GM12878 (cell line): ENCODE data around the gene DNAJC11. TPM values are rescaled to one million over a fixed set of nuclear protein-coding genes. Genes with fewer than 3 reads are reported as not detected.

ENCODE experiments used
- ATAC-seq: fragments of 200-7000 bp; cut with Tn5 transposase; 3 replicates; pipeline ENCODE4 v1.9.1; 2020; ENCODE audit warnings: mild to moderate bottlenecking, moderate library complexity
- BruUV-seq: library from RNA; stranded (reverse); fragments of 400-500 nt; replicated peaks from 2 replicates; lab custom pipeline; 2021; lab: Mats Ljungman, UMichigan
- CTCF ChIA-PET: fragments of 300-600 bp; sonication (Branson Sonifier 250); formaldehyde crosslinking; extraction: SDS; loops from one replicate; lab custom pipeline; 2021; ENCODE audit warnings: inconsistent platforms; lab: Yijun Ruan, JAX
- POLR2A ChIA-PET: fragments of 350-600 bp; formaldehyde crosslinking; extraction: SDS; loops from one replicate; lab custom pipeline; 2021; ENCODE audit warnings: inconsistent platforms; lab: Charles Lee
- RAD21 ChIA-PET: fragments of 300-600 bp; sonication (Branson Sonifier 250); formaldehyde crosslinking; loops from one replicate; lab custom pipeline; 2023; ENCODE audit warnings: antibody characterized with exemption; ENCODE audit not compliant: unreplicated experiment; lab: Charles Lee
- SMC1A ChIA-PET: fragments of 300-600 bp; sonication (Branson Sonifier 250); formaldehyde crosslinking; loops from one replicate; lab custom pipeline; 2023; ENCODE audit not compliant: unreplicated experiment, uncharacterized antibody; lab: Charles Lee
- DNase-seq: peaks from one replicate; pipeline ENCODE4 v3.0.0-alpha.2; 2011; ENCODE audit warnings: low read depth, low spot score
- FAIRE-seq: peaks from 3 replicates; lab custom pipeline; 2011; peaks lifted over from hg19 to GRCh38; lab: Jason Lieb, UNC
- H2AFZ ChIP-seq: 2 replicates; pipeline ENCODE4 v1.6.0; 2011; ENCODE audit warnings: low read depth, low read length, control low read depth; ENCODE audit not compliant: control insufficient read depth
- H3K27ac ChIP-seq: 2 replicates; pipeline ENCODE4 v1.5.1; 2011; ENCODE audit warnings: control low read depth; ENCODE audit not compliant: control insufficient read depth, insufficient read depth
- H3K27me3 ChIP-seq, 2 experiments: replicated peaks in 1 of 2; 2 replicates each; pipeline versions ENCODE4 v1.6.0 to v1.6.1; 2011; ENCODE audit warnings: low read length in 1 of 2; ENCODE audit not compliant: control insufficient read depth in 2 of 2, insufficient read depth in 2 of 2
- H3K36me3 ChIP-seq, 2 experiments: 2 replicates each; pipeline ENCODE4 v1.5.1; 2011; ENCODE audit warnings: low read length in 1 of 2; ENCODE audit not compliant: control insufficient read depth in 2 of 2, insufficient read depth in 2 of 2
- H3K4me1 ChIP-seq: 2 replicates; pipeline ENCODE4 v1.6.1; 2011; ENCODE audit warnings: mild to moderate bottlenecking, low read length, moderate library complexity, mixed read lengths; ENCODE audit not compliant: control insufficient read depth, insufficient read depth
- H3K4me2 ChIP-seq: 2 replicates; pipeline ENCODE4 v1.6.0; 2011; ENCODE audit warnings: control low read depth; ENCODE audit not compliant: control insufficient read depth, insufficient read depth
- H3K4me3 ChIP-seq: fragments of 200-600 bp; sonication (generic); 2 replicates; pipeline ENCODE4 v1.5.1; 2016
- H3K79me2 ChIP-seq: 2 replicates; pipeline ENCODE4 v1.6.0; 2011; ENCODE audit warnings: low read length; ENCODE audit not compliant: control insufficient read depth, insufficient read depth
- H3K9ac ChIP-seq: 2 replicates; pipeline ENCODE4 v1.8.0; 2011; ENCODE audit warnings: low read length, control low read depth, mixed read lengths; ENCODE audit not compliant: control insufficient read depth, insufficient read depth
- H3K9me3 ChIP-seq: replicated peaks from 3 replicates; pipeline ENCODE4 v1.5.1; 2011; ENCODE audit warnings: mild to moderate bottlenecking, low read length; ENCODE audit not compliant: control insufficient read depth, insufficient read depth
- H4K20me1 ChIP-seq: 2 replicates; pipeline ENCODE4 v1.6.0; 2011; ENCODE audit not compliant: control insufficient read depth, insufficient read depth
- BMI1 ChIP-seq: fragments of 450-650 bp; IDR thresholded peaks from 2 replicates; pipeline ENCODE4 v1.6.1; 2016; ENCODE audit warnings: mild to moderate bottlenecking, moderate library complexity, borderline replicate concordance
- CREB1 ChIP-seq: IDR thresholded peaks from 2 replicates; pipeline ENCODE4 v1.6.1; 2012; ENCODE audit warnings: low read depth, mild to moderate bottlenecking, inconsistent platforms
- GABPA ChIP-seq: IDR thresholded peaks from 2 replicates; pipeline ENCODE4 v1.6.1; 2014; ENCODE audit warnings: antibody characterized with exemption, low read depth, mild to moderate bottlenecking, inconsistent platforms
- MEF2B ChIP-seq: fragments of 450-650 bp; IDR thresholded peaks from 2 replicates; pipeline ENCODE4 v1.6.1; 2018; ENCODE audit warnings: mild to moderate bottlenecking, moderate library complexity; ENCODE audit not compliant: partially characterized antibody, poor library complexity, severe bottlenecking
- RAD21 ChIP-seq: IDR thresholded peaks from 2 replicates; pipeline ENCODE4 v1.6.1; 2011; ENCODE audit warnings: mild to moderate bottlenecking, low read depth, low read length, moderate library complexity; ENCODE audit not compliant: insufficient read depth
- ZSCAN29 ChIP-seq: fragments of 450-650 bp; IDR thresholded peaks from 2 replicates; pipeline ENCODE4 v1.6.1; 2017; ENCODE audit warnings: mild to moderate bottlenecking, moderate library complexity
- WGBS: methylation state at CpG from one replicate; pipeline ENCODE4 v1.1.6; 2016; ENCODE audit warnings: low lambda C conversion rate; ENCODE audit not compliant: insufficient replicate concordance, insufficient coverage; ENCODE audit errors: missing lambda C conversion rate; 5-methylcytosine and 5-hydroxymethylcytosine counted together
- in situ Hi-C: fragments of 300-500 bp; cut with MboI; formaldehyde crosslinking; loops from 9 replicates; pipeline ENCODE4 v1.14.3; 2018; ENCODE audit warnings: mixed read lengths
- intact Hi-C: fragments of 100-400 bp; cut with micrococcal nuclease; formaldehyde crosslinking; loops from one replicate; pipeline ENCODE4 v1.14.2; 2022; ENCODE audit not compliant: unreplicated experiment
- polyA plus RNA-seq, 11 experiments: library from polyadenylated mRNA; depleted of rRNA in 4 of 11; unstranded in 6 of 11; stranded (reverse) in 5 of 11; fragments of >200 nt; fragmentation: Nextera tagmentation in 4 of 11; fragmentation: Illumina TruSeq in 1 of 11; extraction: Ambion mirVana in 4 of 11; extraction: Trizol in 1 of 11; gene quantifications; 1 replicate in 1 of 11; 2 replicates in 10 of 11; pipeline versions ENCODE4 v1.2.1 to v1.2.3, GENCODE V29; 2011 to 2016; ENCODE audit warnings: inconsistent platforms in 2 of 11, missing spikeins in 2 of 11, low read depth in 1 of 11
- total RNA-seq, 4 experiments: library from RNA; depleted of rRNA in 3 of 4; stranded (reverse); fragments of >200 nt in 3 of 4; fragmentation: Illumina TruSeq in 1 of 4; extraction: Trizol in 1 of 4; gene quantifications; 2 replicates each; pipeline versions ENCODE4 v1.2.1 to v1.2.3, GENCODE V29; 2013 to 2021
- TF ChIP-seq, protein P1 (sequence below): IDR thresholded peaks from 2 replicates; pipeline ENCODE4 v1.6.1; 2012; ENCODE audit warnings: mild to moderate bottlenecking, low read depth, low read length
- TF ChIP-seq, protein P2 (sequence below): fragments of 450-650 bp; formaldehyde crosslinking; IDR thresholded peaks from 2 replicates; pipeline ENCODE4 v1.5.0; 2022; ENCODE audit warnings: mild to moderate bottlenecking, missing genetic modification characterization
- TF ChIP-seq, protein P3 (sequence below): fragments of 450-650 bp; IDR thresholded peaks from 2 replicates; pipeline ENCODE4 v1.6.1; 2016; ENCODE audit warnings: mild to moderate bottlenecking
- TF ChIP-seq, protein P4 (sequence below): IDR thresholded peaks from 2 replicates; pipeline ENCODE4 v1.6.1; 2012; ENCODE audit warnings: low read depth, low read length, improper control_type of control experiment

DNAJC11 gene
- total and polyA plus RNA-seq, 10 of the 15 experiments (the other 5 are each of a cell fraction or from before 2014, with no cell fraction given) = 5.0 to 58.8 (median 39.5) TPM

DNA sequence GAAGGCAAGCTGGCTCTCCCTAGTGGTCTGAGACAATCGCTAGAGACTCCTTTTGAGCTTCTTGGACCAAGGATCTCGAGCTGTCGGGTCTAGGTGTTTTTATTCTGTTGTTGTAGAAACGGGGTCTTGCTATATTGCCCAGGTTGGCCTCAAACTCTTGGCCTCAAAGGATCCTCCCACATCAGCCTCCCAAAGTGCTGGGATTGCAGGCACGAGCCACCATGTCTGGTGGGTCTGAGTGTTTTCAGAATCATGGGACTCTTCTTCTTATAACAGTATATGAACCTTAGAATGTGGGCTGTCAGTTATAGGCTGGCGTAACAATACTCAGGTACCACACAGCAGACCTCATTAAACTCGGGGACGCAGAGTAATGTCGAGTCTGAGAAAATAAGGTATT lies 33.1 kb downstream of the DNAJC11 start (continued):
- TF ChIP-seq, protein P1, sequence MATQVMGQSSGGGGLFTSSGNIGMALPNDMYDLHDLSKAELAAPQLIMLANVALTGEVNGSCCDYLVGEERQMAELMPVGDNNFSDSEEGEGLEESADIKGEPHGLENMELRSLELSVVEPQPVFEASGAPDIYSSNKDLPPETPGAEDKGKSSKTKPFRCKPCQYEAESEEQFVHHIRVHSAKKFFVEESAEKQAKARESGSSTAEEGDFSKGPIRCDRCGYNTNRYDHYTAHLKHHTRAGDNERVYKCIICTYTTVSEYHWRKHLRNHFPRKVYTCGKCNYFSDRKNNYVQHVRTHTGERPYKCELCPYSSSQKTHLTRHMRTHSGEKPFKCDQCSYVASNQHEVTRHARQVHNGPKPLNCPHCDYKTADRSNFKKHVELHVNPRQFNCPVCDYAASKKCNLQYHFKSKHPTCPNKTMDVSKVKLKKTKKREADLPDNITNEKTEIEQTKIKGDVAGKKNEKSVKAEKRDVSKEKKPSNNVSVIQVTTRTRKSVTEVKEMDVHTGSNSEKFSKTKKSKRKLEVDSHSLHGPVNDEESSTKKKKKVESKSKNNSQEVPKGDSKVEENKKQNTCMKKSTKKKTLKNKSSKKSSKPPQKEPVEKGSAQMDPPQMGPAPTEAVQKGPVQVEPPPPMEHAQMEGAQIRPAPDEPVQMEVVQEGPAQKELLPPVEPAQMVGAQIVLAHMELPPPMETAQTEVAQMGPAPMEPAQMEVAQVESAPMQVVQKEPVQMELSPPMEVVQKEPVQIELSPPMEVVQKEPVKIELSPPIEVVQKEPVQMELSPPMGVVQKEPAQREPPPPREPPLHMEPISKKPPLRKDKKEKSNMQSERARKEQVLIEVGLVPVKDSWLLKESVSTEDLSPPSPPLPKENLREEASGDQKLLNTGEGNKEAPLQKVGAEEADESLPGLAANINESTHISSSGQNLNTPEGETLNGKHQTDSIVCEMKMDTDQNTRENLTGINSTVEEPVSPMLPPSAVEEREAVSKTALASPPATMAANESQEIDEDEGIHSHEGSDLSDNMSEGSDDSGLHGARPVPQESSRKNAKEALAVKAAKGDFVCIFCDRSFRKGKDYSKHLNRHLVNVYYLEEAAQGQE = no peak
- TF ChIP-seq CREB1 = no peak
- TF ChIP-seq BMI1 = no peak
- no peak for TF ChIP-seq MEF2B
- no peak for TF ChIP-seq GABPA

DNA sequence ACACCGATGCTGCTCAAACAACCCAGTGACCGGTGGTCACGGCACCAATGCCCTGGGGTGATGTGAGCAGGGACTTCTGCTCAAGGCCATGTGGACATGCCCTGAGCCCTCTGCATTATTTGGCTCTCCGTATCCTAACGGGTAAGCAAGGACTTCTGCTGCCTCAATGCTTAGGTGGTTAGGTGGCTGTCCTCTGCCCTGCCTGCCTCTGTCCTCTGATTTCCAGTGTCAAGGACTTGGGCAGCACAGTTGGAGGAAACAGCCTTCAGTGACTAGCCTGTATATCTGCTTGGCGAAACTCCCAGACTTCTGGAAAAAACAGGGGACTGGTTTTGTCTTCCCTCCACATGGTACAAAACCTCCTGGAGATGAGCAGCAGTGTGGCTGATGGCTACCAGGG lies 34.5 kb downstream of the DNAJC11 start:
- peaks cover 6 to 18% of the 10 kb centered on the region in 2 experiments; a peak in 3 of 4 replicates for H3K36me3 ChIP-seq
- no peak overlapping the region for H3K4me3 ChIP-seq
- no peak overlapping the region for H2AFZ ChIP-seq
- 93% methylated on average over 6 of the region's 6 CpGs for WGBS
- no peaks in the 10 kb centered on the region for H3K9me3 ChIP-seq
- no peak overlapping the region for H3K27ac ChIP-seq
- H3K9ac ChIP-seq = no peak overlapping the region
- no peaks in the 10 kb centered on the region for H3K27me3 ChIP-seq
- DNase-seq (no peak), FAIRE-seq (no peak), ATAC-seq (no peak)
- intact Hi-C loops (no loop called here), in situ Hi-C loops (no loop called here)
- POLR2A ChIA-PET = no interaction called here
- no peaks in the 10 kb centered on the region for H3K79me2 ChIP-seq
- BruUV-seq = no TSS peak
- TF ChIP-seq RAD21 (no peak), ZSCAN29 (no peak)
- TF ChIP-seq, protein P2, sequence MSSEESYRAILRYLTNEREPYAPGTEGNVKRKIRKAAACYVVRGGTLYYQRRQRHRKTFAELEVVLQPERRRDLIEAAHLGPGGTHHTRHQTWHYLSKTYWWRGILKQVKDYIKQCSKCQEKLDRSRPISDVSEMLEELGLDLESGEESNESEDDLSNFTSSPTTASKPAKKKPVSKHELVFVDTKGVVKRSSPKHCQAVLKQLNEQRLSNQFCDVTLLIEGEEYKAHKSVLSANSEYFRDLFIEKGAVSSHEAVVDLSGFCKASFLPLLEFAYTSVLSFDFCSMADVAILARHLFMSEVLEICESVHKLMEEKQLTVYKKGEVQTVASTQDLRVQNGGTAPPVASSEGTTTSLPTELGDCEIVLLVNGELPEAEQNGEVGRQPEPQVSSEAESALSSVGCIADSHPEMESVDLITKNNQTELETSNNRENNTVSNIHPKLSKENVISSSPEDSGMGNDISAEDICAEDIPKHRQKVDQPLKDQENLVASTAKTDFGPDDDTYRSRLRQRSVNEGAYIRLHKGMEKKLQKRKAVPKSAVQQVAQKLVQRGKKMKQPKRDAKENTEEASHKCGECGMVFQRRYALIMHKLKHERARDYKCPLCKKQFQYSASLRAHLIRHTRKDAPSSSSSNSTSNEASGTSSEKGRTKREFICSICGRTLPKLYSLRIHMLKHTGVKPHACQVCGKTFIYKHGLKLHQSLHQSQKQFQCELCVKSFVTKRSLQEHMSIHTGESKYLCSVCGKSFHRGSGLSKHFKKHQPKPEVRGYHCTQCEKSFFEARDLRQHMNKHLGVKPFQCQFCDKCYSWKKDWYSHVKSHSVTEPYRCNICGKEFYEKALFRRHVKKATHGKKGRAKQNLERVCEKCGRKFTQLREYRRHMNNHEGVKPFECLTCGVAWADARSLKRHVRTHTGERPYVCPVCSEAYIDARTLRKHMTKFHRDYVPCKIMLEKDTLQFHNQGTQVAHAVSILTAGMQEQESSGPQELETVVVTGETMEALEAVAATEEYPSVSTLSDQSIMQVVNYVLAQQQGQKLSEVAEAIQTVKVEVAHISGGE = no peak
- TF ChIP-seq, protein P3, sequence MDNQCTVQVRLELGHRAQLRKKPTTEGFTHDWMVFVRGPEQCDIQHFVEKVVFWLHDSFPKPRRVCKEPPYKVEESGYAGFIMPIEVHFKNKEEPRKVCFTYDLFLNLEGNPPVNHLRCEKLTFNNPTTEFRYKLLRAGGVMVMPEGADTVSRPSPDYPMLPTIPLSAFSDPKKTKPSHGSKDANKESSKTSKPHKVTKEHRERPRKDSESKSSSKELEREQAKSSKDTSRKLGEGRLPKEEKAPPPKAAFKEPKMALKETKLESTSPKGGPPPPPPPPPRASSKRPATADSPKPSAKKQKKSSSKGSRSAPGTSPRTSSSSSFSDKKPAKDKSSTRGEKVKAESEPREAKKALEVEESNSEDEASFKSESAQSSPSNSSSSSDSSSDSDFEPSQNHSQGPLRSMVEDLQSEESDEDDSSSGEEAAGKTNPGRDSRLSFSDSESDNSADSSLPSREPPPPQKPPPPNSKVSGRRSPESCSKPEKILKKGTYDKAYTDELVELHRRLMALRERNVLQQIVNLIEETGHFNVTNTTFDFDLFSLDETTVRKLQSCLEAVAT = no peak
- TF ChIP-seq, protein P4, sequence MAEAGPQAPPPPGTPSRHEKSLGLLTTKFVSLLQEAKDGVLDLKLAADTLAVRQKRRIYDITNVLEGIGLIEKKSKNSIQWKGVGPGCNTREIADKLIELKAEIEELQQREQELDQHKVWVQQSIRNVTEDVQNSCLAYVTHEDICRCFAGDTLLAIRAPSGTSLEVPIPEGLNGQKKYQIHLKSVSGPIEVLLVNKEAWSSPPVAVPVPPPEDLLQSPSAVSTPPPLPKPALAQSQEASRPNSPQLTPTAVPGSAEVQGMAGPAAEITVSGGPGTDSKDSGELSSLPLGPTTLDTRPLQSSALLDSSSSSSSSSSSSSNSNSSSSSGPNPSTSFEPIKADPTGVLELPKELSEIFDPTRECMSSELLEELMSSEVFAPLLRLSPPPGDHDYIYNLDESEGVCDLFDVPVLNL = no peak
- no peak overlapping the region for H3K4me2 ChIP-seq
- CTCF ChIA-PET = interaction anchor here (1.1 kb wide), 2 partner anchors 19 to 34 kb away, joined by 3 read pairs; no protein-coding TSS in a partner anchor
- no peaks in the 10 kb centered on the region for H4K20me1 ChIP-seq
- RAD21 ChIA-PET = no interaction called here
- SMC1A ChIA-PET = no interaction called here
- H3K4me1 ChIP-seq = no peaks in the 10 kb centered on the region
